Measurements from ENCODE around the gene ATG2B. TPM values are rescaled to one million over a fixed set of nuclear protein-coding genes. Genes with fewer than 3 reads are reported as not detected.
A peak's percentile ranks its signal among the peaks of the same experiment; 100 is the strongest.
"Not testable (repeated sequence)": the region's sequence is repeated elsewhere in the genome, so short reads cannot be mapped to it uniquely, and the experiment has no call there.

ATG2B gene
- total RNA-seq, 2 experiments from 2014 or later, result 16.3 to 17.4 TPM

GRCh38 chr14:96364962-96365361, 1.8 kb upstream of the ATG2B start:
- CTCF ChIA-PET, result no interaction called here
- Mint-ChIP-seq H3K4me3 (peak overlapping the region; percentile 80), H3K9me3 (no peaks in the 10 kb centered on the region)

GRCh38 chr14:96363751-96364336, 703 bp upstream of the ATG2B start:
- Mint-ChIP-seq H3K27me3 (no peaks in the 10 kb centered on the region), H3K9me3 (no peaks in the 10 kb centered on the region), H3K36me3 (ENCODE audit: low read depth) (peaks cover 7% of the 10 kb centered on the region), H3K27ac (peak overlapping the region; percentile 77), H3K4me1 (peaks cover 45% of the 10 kb centered on the region), H3K4me3 (peak overlapping the region; percentile 80)
- POLR2A ChIA-PET, result interaction anchor here (1.0 to 2.1 kb wide), 3 partner anchors 17 to 29 kb away, joined by 3 to 12 read pairs (median 4); partner anchors contain the start of gene AK7
- CTCF ChIA-PET, result no interaction called here
- peak; percentile 44 for DNase-seq

More at GRCh38 chr14:96364962-96365361, 1.8 kb upstream of the ATG2B start:
- no peak for DNase-seq
- no peak overlapping the region for H3K27ac Mint-ChIP-seq
- H3K36me3 Mint-ChIP-seq (ENCODE audit: low read depth), result peaks cover 11% of the 10 kb centered on the region
- H3K27me3 Mint-ChIP-seq, result no peaks in the 10 kb centered on the region
- peaks cover 45% of the 10 kb centered on the region for H3K4me1 Mint-ChIP-seq
- POLR2A ChIA-PET, result no interaction called here

- H3K4me1 Mint-ChIP-seq, result peaks cover 40% of the 10 kb centered on the region
- peak; percentile 66 for DNase-seq
- peaks cover 4% of the 10 kb centered on the region for H3K36me3 Mint-ChIP-seq (ENCODE audit: low read depth)
- no peaks in the 10 kb centered on the region for H3K27me3 Mint-ChIP-seq
- ChIA-PET CTCF (no interaction called here), POLR2A (interaction anchor here (1.0 to 2.1 kb wide), 3 partner anchors 18 to 42 kb away, joined by 4 to 12 read pairs (median 5); partner anchors contain the start of gene AK7)
- no peaks in the 10 kb centered on the region for H3K9me3 Mint-ChIP-seq
- peak overlapping the region; percentile 81 for H3K27ac Mint-ChIP-seq
- H3K4me3 Mint-ChIP-seq, result peak overlapping the region; percentile 80
These were observed 823 bp downstream of the ATG2B start for GRCh38 chr14:96362071-96362964.

- no peaks in the 10 kb centered on the region for H3K27me3 Mint-ChIP-seq
- CTCF ChIA-PET, result no interaction called here
These were observed 3.2 kb downstream of the ATG2B start for GRCh38 chr14:96359959-96360358.

DNA sequence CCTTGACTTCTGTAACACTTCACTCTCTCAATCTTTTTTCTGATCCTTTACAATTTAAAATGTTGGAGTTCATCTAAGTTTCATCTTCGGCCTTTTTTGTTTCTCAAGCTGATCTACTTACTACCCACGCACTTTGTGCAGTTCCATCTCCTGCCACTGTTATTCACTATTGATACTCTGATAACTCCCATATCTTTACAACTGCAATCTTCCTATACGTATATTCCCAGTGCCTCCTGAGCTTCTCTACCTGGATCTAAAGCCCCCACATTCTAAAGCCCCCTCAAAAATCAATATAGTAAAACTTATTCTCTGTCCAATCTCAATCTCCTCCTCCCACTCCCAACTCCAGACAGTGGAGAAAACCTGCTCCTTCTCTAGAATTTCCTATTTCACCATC, 5.9 kb downstream of the ATG2B start:
- H3K4me3 Mint-ChIP-seq, result no peak overlapping the region
- ChIA-PET CTCF (no interaction called here), POLR2A (no interaction called here)
- H3K36me3 Mint-ChIP-seq (ENCODE audit: low read depth), result no peaks in the 10 kb centered on the region
- no peak overlapping the region for H3K27ac Mint-ChIP-seq
- peaks cover 23% of the 10 kb centered on the region for H3K4me1 Mint-ChIP-seq
- no peaks in the 10 kb centered on the region for H3K27me3 Mint-ChIP-seq
- H3K9me3 Mint-ChIP-seq, result no peaks in the 10 kb centered on the region
- no peak for DNase-seq

More at GRCh38 chr14:96359959-96360358, 3.2 kb downstream of the ATG2B start:
- no peak for DNase-seq
- Mint-ChIP-seq H3K4me1 (peaks cover 33% of the 10 kb centered on the region), H3K27ac (no peak overlapping the region), H3K9me3 (no peaks in the 10 kb centered on the region), H3K4me3 (no peak overlapping the region), H3K36me3 (ENCODE audit: low read depth) (peaks cover 1% of the 10 kb centered on the region)
- POLR2A ChIA-PET, result no interaction called here

- CTCF ChIA-PET, result no interaction called here
- H3K4me3 Mint-ChIP-seq, result no peak overlapping the region
- POLR2A ChIA-PET, result no interaction called here
- no peak for DNase-seq
- H3K27ac Mint-ChIP-seq, result no peak overlapping the region
- H3K4me1 Mint-ChIP-seq, result peaks cover 8% of the 10 kb centered on the region
- H3K36me3 Mint-ChIP-seq (ENCODE audit: low read depth), result no peaks in the 10 kb centered on the region
- no peaks in the 10 kb centered on the region for H3K9me3 Mint-ChIP-seq
- no peaks in the 10 kb centered on the region for H3K27me3 Mint-ChIP-seq
These were observed 8.9 kb downstream of the ATG2B start for GRCh38 chr14:96354246-96354645.

GRCh38 chr14:96352708-96353107, 10.4 kb downstream of the ATG2B start:
- DNase-seq, result no peak

DNA sequence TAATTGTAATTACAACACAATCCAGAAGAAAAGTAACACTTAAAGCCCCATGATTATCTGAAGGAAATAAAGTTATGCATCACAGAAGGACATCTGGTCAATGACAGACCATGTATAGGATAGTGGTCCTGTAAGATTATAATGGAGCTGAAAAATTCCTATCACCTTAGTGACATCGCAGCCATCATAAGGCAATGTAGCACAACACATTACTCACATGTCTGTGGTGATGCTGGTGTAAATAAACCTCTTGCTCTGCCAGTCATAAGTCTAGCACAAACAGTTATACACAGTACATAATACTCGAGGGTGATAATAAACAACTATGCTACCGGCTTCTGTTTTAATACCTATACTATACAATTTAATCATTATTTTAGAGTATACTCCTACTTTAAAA, 11.2 kb downstream of the ATG2B start:
- POLR2A ChIA-PET, result no interaction called here
- Mint-ChIP-seq H3K4me3 (no peak overlapping the region), H3K4me1 (peaks cover 10% of the 10 kb centered on the region), H3K27ac (no peak overlapping the region), H3K27me3 (no peaks in the 10 kb centered on the region), H3K36me3 (ENCODE audit: low read depth) (peaks cover 2% of the 10 kb centered on the region), H3K9me3 (no peaks in the 10 kb centered on the region)
- CTCF ChIA-PET, result no interaction called here
- DNase-seq, result no peak

More at GRCh38 chr14:96352708-96353107, 10.4 kb downstream of the ATG2B start:
- Mint-ChIP-seq H3K4me3 (no peak overlapping the region), H3K4me1 (peaks cover 12% of the 10 kb centered on the region), H3K27ac (no peak overlapping the region), H3K36me3 (ENCODE audit: low read depth) (no peaks in the 10 kb centered on the region), H3K9me3 (no peaks in the 10 kb centered on the region), H3K27me3 (no peaks in the 10 kb centered on the region)
- ChIA-PET POLR2A (no interaction called here), CTCF (interaction anchor here (1.0 to 1.3 kb wide), 2 partner anchors 26 to 56 kb away, joined by 3 read pairs; no protein-coding TSS in a partner anchor)

GRCh38 chr14:96349286-96350075, 13.7 kb downstream of the ATG2B start:
- Mint-ChIP-seq H3K27me3 (no peaks in the 10 kb centered on the region), H3K36me3 (ENCODE audit: low read depth) (peaks cover 2% of the 10 kb centered on the region), H3K4me1 (peaks cover 9% of the 10 kb centered on the region), H3K27ac (no peak overlapping the region), H3K4me3 (no peak overlapping the region), H3K9me3 (no peaks in the 10 kb centered on the region)
- no peak for DNase-seq
- POLR2A ChIA-PET, result no interaction called here
- CTCF ChIA-PET, result no interaction called here

- CTCF ChIA-PET; H3K4me3 Mint-ChIP-seq; H3K9me3 Mint-ChIP-seq; H3K4me1 Mint-ChIP-seq; DNase-seq; H3K27ac Mint-ChIP-seq; POLR2A ChIA-PET; H3K27me3 Mint-ChIP-seq; H3K36me3 Mint-ChIP-seq (ENCODE audit: low read depth): not testable (repeated sequence)
These were observed 15.2 kb downstream of the ATG2B start for GRCh38 chr14:96347957-96348356.

GRCh38 chr14:96345669-96346068, 17.5 kb downstream of the ATG2B start:
- Mint-ChIP-seq H3K27ac (no peak overlapping the region), H3K27me3 (no peaks in the 10 kb centered on the region), H3K36me3 (ENCODE audit: low read depth) (peaks cover 2% of the 10 kb centered on the region), H3K4me3 (no peak overlapping the region), H3K9me3 (no peaks in the 10 kb centered on the region), H3K4me1 (peaks cover 9% of the 10 kb centered on the region)
- ChIA-PET POLR2A (no interaction called here), CTCF (no interaction called here)
- DNase-seq, result no peak

DNA sequence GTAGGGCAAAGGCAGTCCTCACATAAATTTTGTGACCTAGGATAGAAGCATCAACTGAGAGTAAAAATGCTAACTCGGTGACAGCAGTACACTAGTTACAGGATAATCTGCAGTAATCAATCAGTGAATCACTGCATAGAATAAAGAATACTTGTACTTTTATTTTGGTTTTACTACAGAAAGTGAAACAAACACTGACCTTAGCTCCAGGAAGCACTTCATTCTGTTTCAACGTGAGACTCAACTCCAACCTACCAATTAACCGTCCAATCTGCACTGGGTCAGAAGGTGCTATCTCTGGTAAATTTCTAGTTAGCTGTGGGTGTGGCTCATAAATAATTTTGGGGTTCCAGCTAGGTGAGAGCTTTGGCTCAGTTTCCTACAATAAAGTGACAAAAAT, 21.8 kb downstream of the ATG2B start:
- no peaks in the 10 kb centered on the region for H3K9me3 Mint-ChIP-seq
- H3K27ac Mint-ChIP-seq, result no peak overlapping the region
- no peaks in the 10 kb centered on the region for H3K4me1 Mint-ChIP-seq
- DNase-seq, result no peak
- H3K27me3 Mint-ChIP-seq, result no peaks in the 10 kb centered on the region
- ChIA-PET CTCF (no interaction called here), POLR2A (no interaction called here)
- H3K36me3 Mint-ChIP-seq (ENCODE audit: low read depth), result peaks cover 16% of the 10 kb centered on the region
- no peak overlapping the region for H3K4me3 Mint-ChIP-seq

DNA sequence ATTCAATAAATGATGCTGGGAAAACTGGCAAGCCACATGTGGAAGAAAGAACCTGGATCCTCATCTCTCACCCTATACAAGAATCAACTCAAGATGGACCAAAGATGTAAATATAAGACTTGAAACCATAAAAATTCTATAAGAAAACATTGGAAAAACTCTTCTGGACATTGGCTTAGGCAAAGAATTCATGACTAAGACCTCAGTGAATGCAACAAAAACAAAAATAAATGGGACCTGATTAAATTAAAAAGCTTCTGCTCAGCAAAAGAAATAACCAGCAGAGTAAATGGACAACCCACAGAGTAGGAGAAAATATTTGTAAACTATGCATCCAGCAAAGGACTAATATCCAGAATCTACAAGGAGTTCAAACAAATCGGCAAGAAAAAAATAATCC, 24.6 kb downstream of the ATG2B start:
- ChIA-PET POLR2A (no interaction called here), CTCF (no interaction called here)
- no peak for DNase-seq
- Mint-ChIP-seq H3K27ac (no peak overlapping the region), H3K4me1 (no peaks in the 10 kb centered on the region), H3K9me3 (no peaks in the 10 kb centered on the region), H3K27me3 (no peaks in the 10 kb centered on the region), H3K4me3 (no peak overlapping the region), H3K36me3 (ENCODE audit: low read depth) (peaks cover 16% of the 10 kb centered on the region)

All from activated CD4-positive, alpha-beta memory T cell treated with anti-CD3 and anti-CD28 coated beads, Interleukin-2, amount 10 ng/mL, durations not matched to agents 7 days and 5 days (primary cell).